HL-60 (cell line): ENCODE measurements around the gene STOX2.

Source experiments
- DNase-seq, 2 experiments: peaks; one replicate each; pipeline ENCODE4 v3.0.0-alpha.2; 2010 to 2020; ENCODE audit warnings: low read depth in 1 of 2, low spot score in 1 of 2
- H3K27ac ChIP-seq: fragments of 250-450 bp; sonication (Bioruptor Pico); replicated peaks from 2 replicates; pipeline ENCODE4 v1.5.1; 2020; ENCODE audit warnings: mild to moderate bottlenecking, moderate library complexity
- H3K27me3 ChIP-seq: fragments of 250-450 bp; sonication (Bioruptor Pico); 2 replicates; pipeline ENCODE4 v1.5.1; 2021; ENCODE audit warnings: mild to moderate bottlenecking, moderate library complexity; ENCODE audit not compliant: insufficient read depth, poor library complexity, severe bottlenecking
- H3K4me3 ChIP-seq: replicated peaks from 2 replicates; pipeline ENCODE4 v1.5.1; 2011; ENCODE audit warnings: mild to moderate bottlenecking, control low read depth, low read length; ENCODE audit not compliant: insufficient read depth
- CTCF ChIP-seq: IDR thresholded peaks from one replicate; pipeline ENCODE4 v1.5.1; 2011; ENCODE audit warnings: low read length, control low read depth, inconsistent platforms; ENCODE audit not compliant: insufficient read depth
- GABPA ChIP-seq: IDR thresholded peaks from 2 replicates; pipeline ENCODE4 v1.6.1; 2012; ENCODE audit warnings: low read depth
- POLR2AphosphoS5 ChIP-seq: IDR thresholded peaks from 2 replicates; pipeline ENCODE4 v1.6.1; 2012; ENCODE audit warnings: low read depth
- REST ChIP-seq: IDR thresholded peaks from 2 replicates; pipeline ENCODE4 v1.6.1; 2012; ENCODE audit warnings: low read depth; ENCODE audit not compliant: insufficient replicate concordance
- SPI1 ChIP-seq: IDR thresholded peaks from 2 replicates; pipeline ENCODE4 v1.6.1; 2012; ENCODE audit warnings: low read depth, mild to moderate bottlenecking, borderline replicate concordance

Gene STOX2

GRCh38 chr4:184000457-184001396, 95.6 kb downstream of the STOX2 start:
- Histone ChIP-seq H3K4me3 (no peak overlapping the region), H3K27me3 (no peaks in the 10 kb centered on the region), H3K27ac (no peak overlapping the region)
- DNase-seq = no peak
- TF ChIP-seq GABPA = no peak
- TF ChIP-seq REST = no peak
- no peak for TF ChIP-seq POLR2AphosphoS5
- no peak for TF ChIP-seq CTCF
- TF ChIP-seq SPI1 = no peak

- Histone ChIP-seq H3K27ac (no peak overlapping the region), H3K27me3 (no peaks in the 10 kb centered on the region), H3K4me3 (no peak overlapping the region)
- TF ChIP-seq GABPA (no peak), POLR2AphosphoS5 (no peak), SPI1 (no peak)
- DNase-seq = no peak
Measured at GRCh38 chr4:184003433-184003832, 98.3 kb downstream of the STOX2 start.

GRCh38 chr4:184007891-184008290, 102.8 kb downstream of the STOX2 start:
- H3K27ac ChIP-seq = no peak overlapping the region
- H3K4me3 ChIP-seq = no peak overlapping the region
- H3K27me3 ChIP-seq = no peaks in the 10 kb centered on the region
- DNase-seq = no peak
- TF ChIP-seq SPI1 (no peak), POLR2AphosphoS5 (no peak), REST (no peak), CTCF (no peak), GABPA (no peak)

GRCh38 chr4:184010696-184011095, 105.6 kb downstream of the STOX2 start:
- H3K4me3 ChIP-seq = no peak overlapping the region
- no peak for TF ChIP-seq CTCF
- no peak for TF ChIP-seq REST
- TF ChIP-seq POLR2AphosphoS5 = no peak
- TF ChIP-seq SPI1 = no peak
- TF ChIP-seq GABPA = no peak
- no peak overlapping the region for H3K27ac ChIP-seq
- H3K27me3 ChIP-seq = no peaks in the 10 kb centered on the region
- DNase-seq = no peak
